ENCODE data around the gene BRD3.
"Not testable (repeated sequence)": the region's sequence is repeated elsewhere in the genome, so short reads cannot be mapped to it uniquely, and the experiment has no call there.

BRD3 gene

DNA sequence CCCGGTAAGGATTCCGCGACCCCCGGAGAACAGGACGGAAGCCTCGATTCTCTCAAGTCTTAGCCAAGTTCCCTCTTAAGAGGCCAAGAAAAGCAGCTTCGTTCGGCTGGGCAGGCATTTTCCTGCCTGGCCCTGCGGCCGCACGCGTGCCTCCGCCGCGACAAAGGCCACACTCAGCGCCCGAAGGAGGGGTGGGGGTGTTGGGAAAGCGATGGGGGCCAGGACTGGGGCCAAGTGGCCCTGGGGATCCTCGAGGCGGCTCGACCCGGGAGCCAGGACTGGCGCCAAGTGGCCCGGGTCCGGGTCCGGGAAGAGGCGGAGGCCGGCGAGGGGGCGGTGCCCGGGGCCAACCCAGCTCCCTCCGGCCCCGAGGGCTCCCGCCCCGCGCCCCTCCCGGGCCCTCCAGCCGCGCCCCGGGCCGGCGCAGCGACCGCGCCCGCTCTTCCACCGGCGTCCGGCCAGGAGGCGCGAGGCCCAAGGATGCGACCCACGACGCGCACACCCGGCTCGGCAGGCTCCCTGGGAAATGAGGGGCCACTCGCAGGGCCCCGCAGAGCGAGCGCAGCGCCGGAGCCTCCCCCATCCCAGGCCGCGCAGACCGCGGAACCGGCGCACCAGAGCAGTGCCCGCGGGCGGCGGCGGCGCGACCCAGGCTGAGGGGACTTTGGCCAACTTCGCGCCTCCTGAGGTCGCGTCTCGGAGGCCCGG is 76.5 kb downstream of the BRD3 start:
- peak overlapping the region; percentile 51 for H3K27ac ChIP-seq (ENCODE audit: low read length)
- H3K4me1 ChIP-seq (ENCODE audit: control insufficient read depth in 1 of 2, insufficient read depth in 2 of 2, low read length in 2 of 2), result peaks cover 7 to 31% of the 10 kb centered on the region in 2 donors
- H3K4me3 ChIP-seq (ENCODE audit: low read depth in 1 of 2, low read length in 2 of 2), result peak overlapping the region; percentile 48 to 62
- H3K27me3 ChIP-seq (ENCODE audit: low read depth, low read length), result no peaks in the 10 kb centered on the region
- H3K36me3 ChIP-seq (ENCODE audit: control insufficient read depth in 1 of 2, insufficient read depth in 2 of 2, low read length in 2 of 2), result peaks cover 0 to 5% of the 10 kb centered on the region in 2 donors
- no peaks in the 10 kb centered on the region for H3K9me3 ChIP-seq (ENCODE audit: control insufficient read depth in 1 of 2, low read length in 2 of 2)

- peak overlapping the region; percentile 48 to 62 for H3K4me3 ChIP-seq (ENCODE audit: low read depth in 1 of 2, low read length in 2 of 2)
- no peaks in the 10 kb centered on the region for H3K27me3 ChIP-seq (ENCODE audit: low read depth, low read length)
- H3K9me3 ChIP-seq (ENCODE audit: control insufficient read depth in 1 of 2, low read length in 2 of 2), result no peaks in the 10 kb centered on the region
- peaks cover 7 to 31% of the 10 kb centered on the region in 2 donors for H3K4me1 ChIP-seq (ENCODE audit: control insufficient read depth in 1 of 2, insufficient read depth in 2 of 2, low read length in 2 of 2)
- peaks cover 0 to 5% of the 10 kb centered on the region in 2 donors for H3K36me3 ChIP-seq (ENCODE audit: control insufficient read depth in 1 of 2, insufficient read depth in 2 of 2, low read length in 2 of 2)
- H3K27ac ChIP-seq (ENCODE audit: low read length), result peak overlapping the region; percentile 51
Measured at GRCh38 chr9:133990366-133991213, 77.2 kb downstream of the BRD3 start.

- H3K4me1 ChIP-seq (ENCODE audit: control insufficient read depth in 1 of 2, insufficient read depth in 2 of 2, low read length in 2 of 2), result peaks cover 7 to 31% of the 10 kb centered on the region in 2 donors
- H3K4me3 ChIP-seq (ENCODE audit: low read depth in 1 of 2, low read length in 2 of 2), result no peak overlapping the region
- H3K27me3 ChIP-seq (ENCODE audit: low read depth, low read length), result no peaks in the 10 kb centered on the region
- peaks cover 0 to 5% of the 10 kb centered on the region in 2 donors for H3K36me3 ChIP-seq (ENCODE audit: control insufficient read depth in 1 of 2, insufficient read depth in 2 of 2, low read length in 2 of 2)
- H3K9me3 ChIP-seq (ENCODE audit: control insufficient read depth in 1 of 2, low read length in 2 of 2), result no peaks in the 10 kb centered on the region
- H3K27ac ChIP-seq (ENCODE audit: low read length), result no peak overlapping the region
Measured at GRCh38 chr9:133989625-133990365, 78.0 kb downstream of the BRD3 start.

DNA sequence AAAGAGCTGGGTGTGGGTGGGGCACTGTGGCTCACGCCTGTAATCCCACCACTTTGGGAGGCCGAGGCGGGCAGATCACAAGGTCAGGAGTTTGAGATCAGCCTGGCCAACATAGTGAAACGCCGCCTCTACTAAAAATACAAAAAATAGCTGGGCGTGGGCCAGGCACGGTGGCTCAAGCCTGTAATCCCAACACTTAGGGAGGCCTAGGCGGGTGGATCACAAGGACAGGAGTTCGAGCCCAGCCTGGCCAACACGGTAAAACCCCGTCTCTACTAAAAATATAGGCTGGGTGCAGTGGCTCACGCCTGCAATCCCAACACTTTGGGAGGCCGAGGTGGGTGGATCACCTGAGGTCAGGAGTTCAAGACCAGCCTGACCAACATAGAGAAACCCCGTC is 79.1 kb downstream of the BRD3 start:
- not testable (repeated sequence) for H3K27ac ChIP-seq (ENCODE audit: low read length); H3K27me3 ChIP-seq (ENCODE audit: low read depth, low read length); H3K36me3 ChIP-seq (ENCODE audit: control insufficient read depth in 1 of 2, insufficient read depth in 2 of 2, low read length in 2 of 2); H3K4me3 ChIP-seq (ENCODE audit: low read depth in 1 of 2, low read length in 2 of 2); H3K9me3 ChIP-seq (ENCODE audit: control insufficient read depth in 1 of 2, low read length in 2 of 2)
- H3K4me1 ChIP-seq (ENCODE audit: control insufficient read depth in 1 of 2, insufficient read depth in 2 of 2, low read length in 2 of 2), result peaks cover 3 to 25% of the 10 kb centered on the region in 2 donors

DNA sequence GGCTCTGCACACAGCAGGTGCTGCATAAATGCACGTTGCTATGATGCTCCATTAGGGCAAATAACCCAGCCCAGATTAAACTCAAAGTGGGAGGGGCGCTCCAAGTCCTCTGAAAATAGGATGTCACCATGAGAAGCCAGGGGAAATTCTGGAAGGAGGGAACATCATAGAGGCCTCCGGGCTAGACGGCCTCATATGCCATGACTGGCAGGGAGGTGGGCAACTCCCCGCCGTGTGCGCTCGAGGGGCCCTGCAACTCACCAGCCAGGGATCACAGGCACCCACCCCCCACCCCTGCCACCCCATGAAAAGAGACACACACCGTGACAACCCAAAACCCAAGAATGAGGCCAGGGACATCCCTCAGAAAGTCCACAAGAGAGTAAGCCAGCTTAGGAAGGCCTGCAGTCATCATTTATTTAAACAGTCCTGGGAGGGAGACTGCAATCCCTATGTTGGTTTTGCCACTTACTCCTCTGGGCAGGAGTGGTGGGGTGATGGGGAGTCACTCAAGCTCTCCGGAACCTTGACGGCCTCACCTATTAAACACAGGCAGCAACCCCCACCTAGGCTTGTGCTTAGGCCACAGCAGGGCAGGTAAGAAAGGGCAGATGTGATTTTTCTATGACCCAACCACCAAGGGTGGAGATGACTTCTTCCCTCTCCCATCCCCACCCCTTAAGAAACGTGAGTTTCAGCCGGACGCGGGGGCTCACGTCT is 79.7 kb downstream of the BRD3 start:
- no peaks in the 10 kb centered on the region for H3K27me3 ChIP-seq (ENCODE audit: low read depth, low read length)
- H3K4me1 ChIP-seq (ENCODE audit: control insufficient read depth in 1 of 2, insufficient read depth in 2 of 2, low read length in 2 of 2), result peaks cover 0 to 18% of the 10 kb centered on the region in 2 donors
- no peak overlapping the region for H3K27ac ChIP-seq (ENCODE audit: low read length)
- H3K4me3 ChIP-seq (ENCODE audit: low read depth in 1 of 2, low read length in 2 of 2), result no peak overlapping the region
- no peaks in the 10 kb centered on the region for H3K9me3 ChIP-seq (ENCODE audit: control insufficient read depth in 1 of 2, low read length in 2 of 2)
- H3K36me3 ChIP-seq (ENCODE audit: control insufficient read depth in 1 of 2, insufficient read depth in 2 of 2, low read length in 2 of 2), result peaks cover 0 to 3% of the 10 kb centered on the region in 2 donors

DNA sequence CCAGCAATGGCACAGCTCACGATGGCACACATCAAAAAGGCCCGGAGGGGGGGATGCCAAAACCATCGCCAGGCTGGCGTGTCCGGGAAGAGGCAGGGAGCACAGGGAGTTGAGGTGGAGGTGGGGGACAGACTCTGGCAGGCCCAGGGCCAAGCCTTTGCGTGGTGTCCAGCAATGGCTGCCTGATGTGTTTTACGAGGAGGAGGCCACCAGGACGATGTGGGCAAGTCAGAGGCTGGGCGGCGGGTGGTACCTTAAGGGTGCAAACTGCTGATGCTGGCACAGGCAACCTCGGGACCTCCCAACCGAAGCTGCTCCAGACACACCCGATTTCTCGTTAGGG is 80.4 kb downstream of the BRD3 start:
- peaks cover 0 to 16% of the 10 kb centered on the region in 2 donors for H3K4me1 ChIP-seq (ENCODE audit: control insufficient read depth in 1 of 2, insufficient read depth in 2 of 2, low read length in 2 of 2)
- H3K27me3 ChIP-seq (ENCODE audit: low read depth, low read length), result no peaks in the 10 kb centered on the region
- H3K9me3 ChIP-seq (ENCODE audit: control insufficient read depth in 1 of 2, low read length in 2 of 2), result no peaks in the 10 kb centered on the region
- H3K27ac ChIP-seq (ENCODE audit: low read length), result no peak overlapping the region
- no peak overlapping the region for H3K4me3 ChIP-seq (ENCODE audit: low read depth in 1 of 2, low read length in 2 of 2)
- H3K36me3 ChIP-seq (ENCODE audit: control insufficient read depth in 1 of 2, insufficient read depth in 2 of 2, low read length in 2 of 2), result no peaks in the 10 kb centered on the region

DNA sequence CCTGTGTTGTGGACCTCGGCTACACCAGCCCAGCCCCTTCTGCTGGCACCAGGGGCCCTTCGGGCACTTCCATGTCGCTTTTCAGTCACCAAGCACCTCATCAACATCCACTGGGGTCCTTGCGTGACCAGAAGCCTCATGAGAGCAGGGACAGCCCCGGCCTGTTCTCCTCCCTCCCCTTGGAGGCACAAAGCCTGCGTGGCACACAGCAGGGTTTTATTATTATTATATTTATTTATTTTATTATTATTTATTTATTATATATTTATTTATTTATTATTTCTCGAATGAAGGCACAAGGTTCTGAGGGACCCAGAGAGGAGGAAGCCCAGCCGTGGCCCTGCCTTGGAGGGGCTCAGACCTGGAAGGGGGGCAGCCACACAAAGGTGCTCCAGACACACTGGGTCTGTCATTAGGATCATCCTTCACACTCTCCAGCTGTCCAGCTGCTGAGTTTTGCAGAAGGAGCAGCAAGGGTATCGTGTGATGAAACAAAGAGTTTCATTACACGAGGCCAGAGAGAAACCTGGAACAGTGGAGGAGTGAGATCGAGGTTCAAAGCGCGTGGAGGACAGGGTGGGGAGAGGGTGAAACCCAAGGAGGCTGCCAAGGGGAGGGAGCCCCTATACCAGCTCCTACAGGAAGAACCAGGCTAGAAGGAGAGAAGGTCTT is 80.9 kb downstream of the BRD3 start:
- Histone ChIP-seq H3K27ac (ENCODE audit: low read length) (no peak overlapping the region), H3K4me1 (ENCODE audit: control insufficient read depth in 1 of 2, insufficient read depth in 2 of 2, low read length in 2 of 2) (peaks cover 0 to 16% of the 10 kb centered on the region in 2 donors), H3K9me3 (ENCODE audit: control insufficient read depth in 1 of 2, low read length in 2 of 2) (no peaks in the 10 kb centered on the region), H3K36me3 (ENCODE audit: control insufficient read depth in 1 of 2, insufficient read depth in 2 of 2, low read length in 2 of 2) (no peaks in the 10 kb centered on the region), H3K27me3 (ENCODE audit: low read depth, low read length) (no peaks in the 10 kb centered on the region), H3K4me3 (ENCODE audit: low read depth in 1 of 2, low read length in 2 of 2) (no peak overlapping the region)

DNA sequence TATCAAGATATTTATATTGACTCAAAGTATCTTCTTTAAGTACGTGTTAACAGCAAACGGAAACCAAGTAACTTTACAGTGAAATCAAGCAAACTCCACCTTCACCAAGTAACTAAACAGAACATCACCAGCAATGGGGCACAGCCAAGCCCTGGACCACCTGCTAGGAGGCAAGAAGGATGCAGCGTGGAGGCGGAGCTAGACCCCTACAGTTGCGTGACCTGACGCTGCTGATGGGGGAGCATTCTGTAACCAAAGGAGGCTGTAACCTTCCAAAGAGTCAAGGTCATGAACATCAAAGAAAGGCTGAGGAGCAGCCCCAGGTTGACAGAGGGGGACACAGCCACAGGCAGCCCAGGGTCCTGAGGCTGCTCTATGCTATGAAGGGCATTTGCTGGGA is 81.8 kb downstream of the BRD3 start:
- peaks cover 0 to 14% of the 10 kb centered on the region in 2 donors for H3K4me1 ChIP-seq (ENCODE audit: control insufficient read depth in 1 of 2, insufficient read depth in 2 of 2, low read length in 2 of 2)
- no peaks in the 10 kb centered on the region for H3K27me3 ChIP-seq (ENCODE audit: low read depth, low read length)
- no peaks in the 10 kb centered on the region for H3K36me3 ChIP-seq (ENCODE audit: control insufficient read depth in 1 of 2, insufficient read depth in 2 of 2, low read length in 2 of 2)
- H3K27ac ChIP-seq (ENCODE audit: low read length), result no peak overlapping the region
- H3K9me3 ChIP-seq (ENCODE audit: control insufficient read depth in 1 of 2, low read length in 2 of 2), result no peaks in the 10 kb centered on the region
- H3K4me3 ChIP-seq (ENCODE audit: low read depth in 1 of 2, low read length in 2 of 2), result no peak overlapping the region

GRCh38 chr9:133982971-133983720 is 84.7 kb downstream of the BRD3 start:
- Histone ChIP-seq H3K4me3 (ENCODE audit: low read depth in 1 of 2, low read length in 2 of 2) (no peak overlapping the region), H3K4me1 (ENCODE audit: control insufficient read depth in 1 of 2, insufficient read depth in 2 of 2, low read length in 2 of 2) (peaks cover 0 to 19% of the 10 kb centered on the region in 2 donors), H3K36me3 (ENCODE audit: control insufficient read depth in 1 of 2, insufficient read depth in 2 of 2, low read length in 2 of 2) (no peaks in the 10 kb centered on the region), H3K27me3 (ENCODE audit: low read depth, low read length) (no peaks in the 10 kb centered on the region), H3K27ac (ENCODE audit: low read length) (no peak overlapping the region), H3K9me3 (ENCODE audit: control insufficient read depth in 1 of 2, low read length in 2 of 2) (no peaks in the 10 kb centered on the region)

Data from muscle layer of duodenum (tissue), 2 donors.